ENCODE results near the gene PCCA.

DNA sequence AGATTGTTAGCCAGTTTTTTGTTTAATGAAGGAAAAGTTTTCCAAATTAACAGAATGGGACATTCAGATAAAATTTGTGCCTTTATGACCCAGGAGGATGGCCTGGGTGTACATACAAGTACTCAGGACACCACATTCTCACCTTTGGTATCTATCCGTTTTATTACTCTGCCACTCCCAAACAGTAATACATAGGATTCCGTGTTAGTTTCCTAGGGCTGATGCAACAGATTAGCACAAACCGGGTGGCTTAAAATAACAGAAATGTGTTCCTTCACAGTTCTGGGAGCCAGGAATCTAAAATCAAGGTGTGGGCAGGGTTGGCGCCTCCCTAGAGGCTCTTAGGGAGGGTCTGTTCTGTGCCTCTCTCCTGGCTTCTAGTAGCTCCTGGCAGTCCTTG is 369.8 kb downstream of the PCCA start:
- TF ChIP-seq, protein P1, sequence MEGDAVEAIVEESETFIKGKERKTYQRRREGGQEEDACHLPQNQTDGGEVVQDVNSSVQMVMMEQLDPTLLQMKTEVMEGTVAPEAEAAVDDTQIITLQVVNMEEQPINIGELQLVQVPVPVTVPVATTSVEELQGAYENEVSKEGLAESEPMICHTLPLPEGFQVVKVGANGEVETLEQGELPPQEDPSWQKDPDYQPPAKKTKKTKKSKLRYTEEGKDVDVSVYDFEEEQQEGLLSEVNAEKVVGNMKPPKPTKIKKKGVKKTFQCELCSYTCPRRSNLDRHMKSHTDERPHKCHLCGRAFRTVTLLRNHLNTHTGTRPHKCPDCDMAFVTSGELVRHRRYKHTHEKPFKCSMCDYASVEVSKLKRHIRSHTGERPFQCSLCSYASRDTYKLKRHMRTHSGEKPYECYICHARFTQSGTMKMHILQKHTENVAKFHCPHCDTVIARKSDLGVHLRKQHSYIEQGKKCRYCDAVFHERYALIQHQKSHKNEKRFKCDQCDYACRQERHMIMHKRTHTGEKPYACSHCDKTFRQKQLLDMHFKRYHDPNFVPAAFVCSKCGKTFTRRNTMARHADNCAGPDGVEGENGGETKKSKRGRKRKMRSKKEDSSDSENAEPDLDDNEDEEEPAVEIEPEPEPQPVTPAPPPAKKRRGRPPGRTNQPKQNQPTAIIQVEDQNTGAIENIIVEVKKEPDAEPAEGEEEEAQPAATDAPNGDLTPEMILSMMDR (IDR thresholded peaks at IDR 0.05), result no peak
- TF ChIP-seq POLR2AphosphoS5 (IDR thresholded peaks at IDR 0.05), result no peak

Data from breast epithelium (tissue), 3 donors.